OCI-LY3 (cell line): ENCODE data around the gene SCGB1A1.

Experiments
- EZH2phosphoT487 ChIP-seq: fragments of 200-600 bp; shearing (Covaris generic); IDR thresholded peaks from 2 replicates; pipeline ENCODE4 v1.6.1; 2018; ENCODE audit warnings: antibody characterized with exemption, mixed run types, low read depth
- TF ChIP-seq, protein P1 (sequence below): fragments of 200-600, 300-600 bp; sonication (generic); IDR thresholded peaks from 2 replicates; pipeline ENCODE4 v1.5.1; 2014; ENCODE audit warnings: antibody characterized with exemption, low read length, low read depth

- no peak for TF ChIP-seq EZH2phosphoT487
- TF ChIP-seq, protein P1, sequence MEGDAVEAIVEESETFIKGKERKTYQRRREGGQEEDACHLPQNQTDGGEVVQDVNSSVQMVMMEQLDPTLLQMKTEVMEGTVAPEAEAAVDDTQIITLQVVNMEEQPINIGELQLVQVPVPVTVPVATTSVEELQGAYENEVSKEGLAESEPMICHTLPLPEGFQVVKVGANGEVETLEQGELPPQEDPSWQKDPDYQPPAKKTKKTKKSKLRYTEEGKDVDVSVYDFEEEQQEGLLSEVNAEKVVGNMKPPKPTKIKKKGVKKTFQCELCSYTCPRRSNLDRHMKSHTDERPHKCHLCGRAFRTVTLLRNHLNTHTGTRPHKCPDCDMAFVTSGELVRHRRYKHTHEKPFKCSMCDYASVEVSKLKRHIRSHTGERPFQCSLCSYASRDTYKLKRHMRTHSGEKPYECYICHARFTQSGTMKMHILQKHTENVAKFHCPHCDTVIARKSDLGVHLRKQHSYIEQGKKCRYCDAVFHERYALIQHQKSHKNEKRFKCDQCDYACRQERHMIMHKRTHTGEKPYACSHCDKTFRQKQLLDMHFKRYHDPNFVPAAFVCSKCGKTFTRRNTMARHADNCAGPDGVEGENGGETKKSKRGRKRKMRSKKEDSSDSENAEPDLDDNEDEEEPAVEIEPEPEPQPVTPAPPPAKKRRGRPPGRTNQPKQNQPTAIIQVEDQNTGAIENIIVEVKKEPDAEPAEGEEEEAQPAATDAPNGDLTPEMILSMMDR = no peak
These were observed 589 bp downstream of the SCGB1A1 start for GRCh38 chr11:62419314-62419929.
